Measurements from ENCODE around the gene TMEM235. TPM values are rescaled to one million over a fixed set of nuclear protein-coding genes. Genes with fewer than 3 reads are reported as not detected.

The TMEM235 gene
- total and polyA plus RNA-seq, 2 donors (not counting 3 experiments of a cell fraction or from before 2014, with no cell fraction given), result 0.04 to 0.38 TPM

GRCh38 chr17:78197147-78197832, 34.1 kb upstream of the TMEM235 start:
- dilution Hi-C loops (cut with MboI; ENCODE audit: extremely low pct_ligation_motif_present, low sequenced_read_pairs) (no loop called here), intact Hi-C loops (cut with micrococcal nuclease) (no loop called here)
- H3K9ac ChIP-seq (replicated peaks; ENCODE audit: extremely low read depth, insufficient read depth, low read length), result no peak overlapping the region
- TF ChIP-seq POLR2A (IDR thresholded peaks at IDR 0.05; ENCODE audit: low read depth, low read length), result no peak
- TF ChIP-seq JUN (IDR thresholded peaks at IDR 0.05; ENCODE audit: borderline replicate concordance, insufficient read depth, insufficient read length, low read depth), result no peak
- no peak for TF ChIP-seq GATA2 (IDR thresholded peaks at IDR 0.05; ENCODE audit: insufficient read depth, insufficient read length, low read depth, low read length)
- no peak for TF ChIP-seq EZH2 (IDR thresholded peaks at IDR 0.05; ENCODE audit: borderline replicate concordance, low read depth, low read length, severe bottlenecking)
- TF ChIP-seq, protein P1, sequence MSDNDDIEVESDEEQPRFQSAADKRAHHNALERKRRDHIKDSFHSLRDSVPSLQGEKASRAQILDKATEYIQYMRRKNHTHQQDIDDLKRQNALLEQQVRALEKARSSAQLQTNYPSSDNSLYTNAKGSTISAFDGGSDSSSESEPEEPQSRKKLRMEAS (IDR thresholded peaks at IDR 0.05; ENCODE audit: insufficient read depth, insufficient read length), result no peak
- TF ChIP-seq FOS (IDR thresholded peaks at IDR 0.05; ENCODE audit: borderline replicate concordance, insufficient read depth, low read length), result no peak
- TF ChIP-seq, protein P2, sequence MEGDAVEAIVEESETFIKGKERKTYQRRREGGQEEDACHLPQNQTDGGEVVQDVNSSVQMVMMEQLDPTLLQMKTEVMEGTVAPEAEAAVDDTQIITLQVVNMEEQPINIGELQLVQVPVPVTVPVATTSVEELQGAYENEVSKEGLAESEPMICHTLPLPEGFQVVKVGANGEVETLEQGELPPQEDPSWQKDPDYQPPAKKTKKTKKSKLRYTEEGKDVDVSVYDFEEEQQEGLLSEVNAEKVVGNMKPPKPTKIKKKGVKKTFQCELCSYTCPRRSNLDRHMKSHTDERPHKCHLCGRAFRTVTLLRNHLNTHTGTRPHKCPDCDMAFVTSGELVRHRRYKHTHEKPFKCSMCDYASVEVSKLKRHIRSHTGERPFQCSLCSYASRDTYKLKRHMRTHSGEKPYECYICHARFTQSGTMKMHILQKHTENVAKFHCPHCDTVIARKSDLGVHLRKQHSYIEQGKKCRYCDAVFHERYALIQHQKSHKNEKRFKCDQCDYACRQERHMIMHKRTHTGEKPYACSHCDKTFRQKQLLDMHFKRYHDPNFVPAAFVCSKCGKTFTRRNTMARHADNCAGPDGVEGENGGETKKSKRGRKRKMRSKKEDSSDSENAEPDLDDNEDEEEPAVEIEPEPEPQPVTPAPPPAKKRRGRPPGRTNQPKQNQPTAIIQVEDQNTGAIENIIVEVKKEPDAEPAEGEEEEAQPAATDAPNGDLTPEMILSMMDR (IDR thresholded peaks at IDR 0.05; ENCODE audit: extremely low read depth in 1 of 2, insufficient read depth in 1 of 2, low read depth in 1 of 2, low read length in 2 of 2), result no peak
- TF ChIP-seq MYC (IDR thresholded peaks at IDR 0.05; ENCODE audit: low read depth, low read length), result no peak
- H3K4me2 ChIP-seq (ENCODE audit: insufficient read depth, low read length), result no peak overlapping the region
- H2AFZ ChIP-seq (ENCODE audit: low read depth, low read length), result no peak overlapping the region
- peaks cover 0 to 12% of the 10 kb centered on the region in 2 experiments for H3K36me3 ChIP-seq (ENCODE audit: control insufficient read depth in 2 of 2, extremely low read depth in 1 of 2, insufficient read depth in 2 of 2, low read length in 2 of 2)
- H3K4me3 ChIP-seq (replicated peaks in 1 of 3; ENCODE audit: insufficient read depth in 1 of 3, low read depth in 1 of 3, low read length in 3 of 3), result no peak overlapping the region
- H3K4me1 ChIP-seq (ENCODE audit: control insufficient read depth, extremely low read depth, insufficient read depth, low read length), result peaks cover 5% of the 10 kb centered on the region
- no peaks in the 10 kb centered on the region for H3K9me1 ChIP-seq (replicated peaks; ENCODE audit: control insufficient read depth, extremely low read depth, insufficient read depth, low read length)
- no peaks in the 10 kb centered on the region for H3K9me3 ChIP-seq (replicated peaks; ENCODE audit: control insufficient read depth, insufficient read depth, low read length)
- FAIRE-seq (no peak), DNase-seq (ENCODE audit: low read depth, low spot score) (no peak)
- no TSS peak for BruUV-seq (replicated peaks)
- ChIA-PET POLR2A (no interaction called here), CTCF (interaction anchor here (1.6 kb wide), 1 partner anchor 9 kb away, joined by 6 read pairs; no protein-coding TSS in a partner anchor)
- H3K27ac ChIP-seq (ENCODE audit: insufficient read depth, low read depth, low read length), result no peak overlapping the region
- H4K20me1 ChIP-seq (replicated peaks; ENCODE audit: control insufficient read depth, extremely low read depth, insufficient read depth, low read length), result no peaks in the 10 kb centered on the region
- no peaks in the 10 kb centered on the region for H3K27me3 ChIP-seq (ENCODE audit: control insufficient read depth in 2 of 2, insufficient read depth in 2 of 2, low read length in 2 of 2)
- H3K79me2 ChIP-seq (ENCODE audit: control insufficient read depth, insufficient read depth, low read length), result no peaks in the 10 kb centered on the region
